Measurements from ENCODE around the gene STIMATE.

The STIMATE gene

DNA sequence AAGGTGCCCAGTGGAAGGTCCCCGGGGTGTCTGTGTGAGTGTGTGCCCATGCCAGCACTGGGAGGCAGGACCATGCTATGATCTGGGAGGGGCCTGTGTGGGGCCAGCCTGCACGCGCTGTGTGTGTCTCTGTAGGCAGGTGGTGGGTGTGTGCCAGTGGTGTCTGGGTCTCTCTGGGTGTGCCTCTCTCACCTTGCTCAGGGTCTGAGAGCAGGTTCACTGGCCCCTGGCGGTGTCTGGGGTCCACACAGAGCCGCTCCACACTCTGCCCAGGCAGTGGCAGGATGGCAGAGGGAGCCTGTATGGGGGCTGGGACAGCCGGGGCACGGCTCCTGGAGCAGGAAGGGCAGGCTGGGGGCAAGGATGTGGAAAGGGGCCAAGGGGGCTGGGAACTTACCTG, 79.5 kb downstream of the STIMATE start:
- peaks cover 15% of the 10 kb centered on the region; the same call in 1 of the 2 replicates for H3K4me1 ChIP-seq (ENCODE audit: insufficient read depth, low read length)
- no peaks in the 10 kb centered on the region for H3K36me3 ChIP-seq (ENCODE audit: insufficient read depth, low read length)
- H3K9me3 ChIP-seq (ENCODE audit: control insufficient read depth, insufficient read depth, low read length): no peaks in the 10 kb centered on the region
- no peak overlapping the region for H3K9ac ChIP-seq (ENCODE audit: low read depth, low read length)

DNA sequence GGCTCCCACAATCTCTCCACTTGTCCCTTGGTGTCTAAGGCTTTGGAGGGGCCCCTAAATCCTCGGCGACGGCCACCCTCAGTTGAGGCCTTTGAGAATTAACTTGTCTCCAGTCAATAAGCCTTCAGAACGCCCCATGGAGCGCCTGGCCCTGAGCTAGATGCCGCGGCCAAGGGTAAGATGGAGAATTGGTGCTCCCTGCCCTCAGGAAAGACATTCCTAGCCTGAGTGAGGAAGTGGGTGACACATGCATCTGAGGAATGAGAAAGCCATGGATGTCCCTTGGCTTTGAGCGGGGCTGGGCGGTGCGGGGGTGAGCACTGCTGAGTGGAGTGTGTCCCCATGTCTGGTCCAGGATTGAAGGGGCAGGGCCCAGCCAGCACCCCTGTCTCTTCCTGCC, 80.1 kb downstream of the STIMATE start:
- no peaks in the 10 kb centered on the region for H3K36me3 ChIP-seq (ENCODE audit: insufficient read depth, low read length)
- H3K9me3 ChIP-seq (ENCODE audit: control insufficient read depth, insufficient read depth, low read length): no peaks in the 10 kb centered on the region
- H3K9ac ChIP-seq (ENCODE audit: low read depth, low read length): no peak overlapping the region
- peaks cover 15% of the 10 kb centered on the region; the same call in 1 of the 2 replicates for H3K4me1 ChIP-seq (ENCODE audit: insufficient read depth, low read length)

DNA sequence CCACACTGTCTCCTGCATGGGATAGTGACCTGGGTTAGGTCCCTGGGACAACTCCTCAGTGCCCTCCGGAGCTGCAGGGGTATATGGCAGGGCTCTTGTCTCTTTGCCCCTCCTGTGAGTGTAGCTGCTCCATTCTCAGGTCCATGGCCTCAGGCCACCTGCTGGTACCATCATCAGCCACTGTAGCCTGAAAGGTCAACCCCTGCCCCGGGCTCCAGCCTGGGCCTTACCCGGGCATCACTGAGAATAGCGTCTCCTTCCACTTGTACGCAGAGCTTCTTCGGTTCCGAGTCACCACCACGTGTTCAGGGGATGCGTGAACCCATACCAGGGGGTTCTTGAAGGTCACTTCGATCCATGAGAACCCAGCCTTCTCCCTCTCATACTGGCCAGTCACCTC, 80.7 kb downstream of the STIMATE start:
- H3K4me1 ChIP-seq (ENCODE audit: insufficient read depth, low read length): peaks cover 15% of the 10 kb centered on the region; the same call in 1 of the 2 replicates
- H3K36me3 ChIP-seq (ENCODE audit: insufficient read depth, low read length): no peaks in the 10 kb centered on the region
- no peak overlapping the region for H3K9ac ChIP-seq (ENCODE audit: low read depth, low read length)
- H3K9me3 ChIP-seq (ENCODE audit: control insufficient read depth, insufficient read depth, low read length): no peaks in the 10 kb centered on the region

DNA sequence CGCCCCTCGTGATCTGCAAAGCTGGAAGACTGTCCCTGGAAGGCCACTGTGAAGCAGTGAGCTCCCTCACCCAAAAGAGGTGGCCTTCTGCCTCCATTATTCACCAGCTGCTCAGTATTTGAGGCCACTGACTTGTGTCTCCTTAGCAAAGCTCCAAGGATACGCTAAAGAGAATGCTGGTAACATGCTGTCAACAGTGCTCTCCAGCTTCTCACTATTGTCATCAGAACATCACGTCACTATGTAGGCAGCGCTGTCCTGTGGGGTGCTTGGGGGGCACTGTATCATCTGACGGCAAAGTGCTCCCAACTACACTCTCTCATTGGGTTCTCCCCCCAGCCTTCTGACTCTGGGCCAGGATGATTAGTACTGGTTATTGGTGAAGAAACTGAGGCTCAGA, 81.1 kb downstream of the STIMATE start:
- H3K9me3 ChIP-seq (ENCODE audit: control insufficient read depth, insufficient read depth, low read length): no peaks in the 10 kb centered on the region
- no peaks in the 10 kb centered on the region for H3K36me3 ChIP-seq (ENCODE audit: insufficient read depth, low read length)
- no peak overlapping the region for H3K9ac ChIP-seq (ENCODE audit: low read depth, low read length)
- peaks cover 15% of the 10 kb centered on the region; the same call in 1 of the 2 replicates for H3K4me1 ChIP-seq (ENCODE audit: insufficient read depth, low read length)

DNA sequence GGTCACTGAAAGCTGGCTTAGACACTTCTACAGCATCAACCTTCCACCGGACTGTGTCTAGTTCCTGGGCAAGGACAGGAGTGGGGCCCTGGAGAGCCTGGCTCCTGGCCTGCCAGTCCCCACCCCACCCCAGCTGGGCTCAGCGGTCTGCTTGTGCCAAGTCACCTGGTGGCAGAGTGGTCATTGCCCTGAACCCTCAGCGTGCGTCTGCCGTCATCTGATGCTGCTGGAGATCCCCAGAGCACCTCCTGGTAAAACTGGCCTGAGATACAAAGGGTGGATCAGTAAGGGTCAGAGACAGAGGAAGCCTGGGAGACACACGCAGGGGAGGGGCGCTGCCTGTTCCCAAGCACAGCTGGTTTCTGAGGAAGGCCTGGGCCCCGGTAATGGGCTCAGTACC, 83.5 kb downstream of the STIMATE start:
- H3K36me3 ChIP-seq (ENCODE audit: insufficient read depth, low read length): no peaks in the 10 kb centered on the region
- peaks cover 6% of the 10 kb centered on the region; the same call in 1 of the 2 replicates for H3K4me1 ChIP-seq (ENCODE audit: insufficient read depth, low read length)
- no peaks in the 10 kb centered on the region for H3K9me3 ChIP-seq (ENCODE audit: control insufficient read depth, insufficient read depth, low read length)
- H3K9ac ChIP-seq (ENCODE audit: low read depth, low read length): no peak overlapping the region

DNA sequence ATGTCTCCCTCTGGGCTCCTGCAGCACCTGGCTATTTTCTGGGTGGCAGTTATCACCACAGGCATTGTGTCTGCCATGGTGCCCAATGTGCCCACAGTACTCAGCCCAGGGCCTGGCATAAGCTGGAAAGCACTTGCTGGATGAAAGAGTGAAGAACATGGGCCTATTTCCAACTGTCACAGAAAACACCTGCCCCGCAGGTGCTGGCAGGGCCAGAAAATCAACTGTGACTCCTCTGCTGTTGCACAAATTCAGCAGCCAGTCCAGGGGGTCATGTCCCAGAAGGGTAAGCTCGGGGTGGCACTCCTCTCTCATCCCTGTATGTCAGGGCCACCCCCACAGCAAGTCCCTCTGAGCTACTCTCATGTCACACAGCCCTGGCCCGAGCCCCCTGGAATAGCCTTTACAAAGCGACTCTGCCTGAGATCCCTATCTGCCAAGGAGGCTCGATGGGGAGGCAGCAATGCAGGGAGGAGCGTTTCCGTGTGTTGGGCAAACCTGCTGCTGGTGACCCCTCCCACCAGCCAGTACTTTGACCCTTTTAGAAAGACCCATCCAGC, 85.8 kb downstream of the STIMATE start:
- Histone ChIP-seq H3K9me3 (ENCODE audit: control insufficient read depth, insufficient read depth, low read length) (no peaks in the 10 kb centered on the region), H3K4me1 (ENCODE audit: insufficient read depth, low read length) (no peaks in the 10 kb centered on the region), H3K9ac (ENCODE audit: low read depth, low read length) (no peak overlapping the region), H3K36me3 (ENCODE audit: insufficient read depth, low read length) (no peaks in the 10 kb centered on the region)

DNA sequence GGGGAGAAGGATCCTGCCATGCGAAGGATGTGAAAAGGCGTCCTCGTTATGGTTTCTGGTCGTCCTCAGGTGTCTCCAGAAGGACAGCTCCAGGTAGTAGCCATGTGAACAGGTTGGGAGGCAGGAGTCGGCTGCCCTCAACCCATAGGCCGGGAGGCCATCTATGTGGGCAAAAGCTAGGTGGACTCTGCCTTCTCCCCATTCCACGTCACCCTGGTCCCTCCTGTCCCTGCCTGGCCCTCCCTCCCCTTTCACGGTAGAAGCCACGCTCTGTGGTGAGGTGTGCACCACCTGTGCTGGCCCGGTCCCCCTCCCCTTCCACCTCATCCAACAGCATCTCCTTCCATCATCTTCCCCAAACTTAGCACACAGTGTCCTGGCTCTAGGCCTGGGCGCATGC, 86.4 kb downstream of the STIMATE start:
- Histone ChIP-seq H3K4me1 (ENCODE audit: insufficient read depth, low read length) (no peaks in the 10 kb centered on the region), H3K9me3 (ENCODE audit: control insufficient read depth, insufficient read depth, low read length) (no peaks in the 10 kb centered on the region), H3K9ac (ENCODE audit: low read depth, low read length) (no peak overlapping the region), H3K36me3 (ENCODE audit: insufficient read depth, low read length) (no peaks in the 10 kb centered on the region)

DNA sequence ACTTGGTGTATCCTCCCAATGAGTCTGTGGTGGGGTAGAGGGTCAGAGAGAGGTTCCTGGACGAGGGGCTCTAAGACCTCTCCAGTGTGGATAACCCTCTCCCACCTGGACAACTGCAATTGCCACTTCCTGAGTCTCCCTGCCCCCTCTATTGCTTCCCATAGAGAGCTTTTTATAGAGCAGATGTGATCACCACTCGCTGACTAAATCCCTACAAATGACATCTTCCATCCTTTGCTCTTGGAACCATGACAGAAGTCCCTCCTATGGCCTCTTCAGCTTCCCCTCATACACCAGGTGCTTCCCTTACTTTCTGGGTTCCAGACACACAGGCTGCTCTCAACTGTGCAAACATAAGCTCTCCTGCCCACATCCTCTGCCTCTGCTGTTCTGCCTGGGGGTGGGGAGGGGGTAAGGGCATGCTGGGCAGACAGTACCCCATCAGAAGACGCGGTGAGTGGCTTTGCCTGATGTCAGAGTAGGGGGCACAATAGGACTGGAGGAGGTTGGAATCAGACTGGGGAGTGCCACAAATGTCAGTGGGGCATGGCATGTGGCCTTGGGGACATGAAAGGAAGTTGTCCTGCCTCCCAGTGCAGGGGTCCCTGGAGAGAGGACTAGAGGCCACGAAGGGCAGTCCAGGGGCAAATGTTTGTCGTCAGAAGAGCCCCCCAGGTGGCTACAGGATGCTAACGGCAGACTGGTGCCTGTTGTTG, 87.5 kb downstream of the STIMATE start:
- H3K4me1 ChIP-seq (ENCODE audit: insufficient read depth, low read length): no peaks in the 10 kb centered on the region
- no peaks in the 10 kb centered on the region for H3K9me3 ChIP-seq (ENCODE audit: control insufficient read depth, insufficient read depth, low read length)
- H3K9ac ChIP-seq (ENCODE audit: low read depth, low read length): no peak overlapping the region
- H3K36me3 ChIP-seq (ENCODE audit: insufficient read depth, low read length): no peaks in the 10 kb centered on the region

DNA sequence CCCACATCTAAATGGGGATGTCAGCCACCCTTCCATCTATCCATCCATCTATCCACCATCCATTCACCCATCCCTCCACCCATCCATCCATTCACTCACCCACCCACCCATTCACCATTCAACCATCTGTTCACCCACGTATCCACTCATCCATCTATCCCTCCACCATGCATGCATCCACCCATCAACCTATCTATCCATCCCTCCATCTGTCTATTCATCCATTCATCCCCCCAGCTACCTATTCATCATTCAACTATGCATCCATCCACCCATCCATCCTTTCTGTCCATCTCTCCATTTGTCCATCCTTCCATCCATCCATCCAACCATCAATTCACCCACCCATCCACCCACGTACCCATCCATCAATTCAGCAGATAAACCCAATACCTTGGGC, 88.2 kb downstream of the STIMATE start:
- no peaks in the 10 kb centered on the region for H3K36me3 ChIP-seq (ENCODE audit: insufficient read depth, low read length)
- H3K9ac ChIP-seq (ENCODE audit: low read depth, low read length): no peak overlapping the region
- no peaks in the 10 kb centered on the region for H3K9me3 ChIP-seq (ENCODE audit: control insufficient read depth, insufficient read depth, low read length)
- no peaks in the 10 kb centered on the region for H3K4me1 ChIP-seq (ENCODE audit: insufficient read depth, low read length)

DNA sequence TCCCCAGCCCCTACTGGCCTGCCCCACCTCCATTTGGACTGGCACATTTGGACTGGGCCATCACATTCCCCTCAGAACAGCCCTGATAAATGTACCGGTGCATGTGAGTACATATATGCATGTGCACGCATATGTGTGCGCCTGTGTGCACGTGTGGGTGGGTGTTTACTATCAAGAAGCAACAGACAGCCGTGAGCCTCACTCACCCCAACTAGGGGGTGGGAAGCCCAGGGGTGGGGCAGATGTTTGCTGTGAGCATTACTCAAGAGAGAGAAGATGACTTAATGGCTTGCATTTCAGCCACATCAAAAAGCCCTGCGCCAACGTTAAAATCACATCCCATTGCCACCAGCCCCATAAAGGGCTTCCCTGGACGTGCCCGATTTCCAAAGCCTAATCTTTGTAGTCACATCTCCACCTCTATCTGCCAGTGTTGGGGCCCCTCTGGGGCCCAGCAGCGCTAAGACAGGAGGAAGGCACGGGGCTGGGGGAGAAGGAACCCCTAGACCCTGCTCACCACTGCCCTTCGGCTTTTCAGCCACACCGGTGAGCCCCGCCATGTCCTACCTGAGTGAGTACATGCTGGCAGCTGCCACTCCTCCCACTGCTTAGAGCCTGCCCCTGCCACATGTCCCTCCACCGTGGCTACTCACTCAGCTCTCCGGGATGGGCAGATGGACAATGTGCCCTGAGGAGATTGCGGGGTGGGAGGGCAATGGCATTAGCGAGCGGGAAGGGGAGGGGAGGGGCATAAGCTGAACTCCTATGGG, 91.9 kb downstream of the STIMATE start:
- H3K36me3 ChIP-seq (ENCODE audit: insufficient read depth, low read length): no peaks in the 10 kb centered on the region
- H3K4me1 ChIP-seq (ENCODE audit: insufficient read depth, low read length): no peaks in the 10 kb centered on the region

DNA sequence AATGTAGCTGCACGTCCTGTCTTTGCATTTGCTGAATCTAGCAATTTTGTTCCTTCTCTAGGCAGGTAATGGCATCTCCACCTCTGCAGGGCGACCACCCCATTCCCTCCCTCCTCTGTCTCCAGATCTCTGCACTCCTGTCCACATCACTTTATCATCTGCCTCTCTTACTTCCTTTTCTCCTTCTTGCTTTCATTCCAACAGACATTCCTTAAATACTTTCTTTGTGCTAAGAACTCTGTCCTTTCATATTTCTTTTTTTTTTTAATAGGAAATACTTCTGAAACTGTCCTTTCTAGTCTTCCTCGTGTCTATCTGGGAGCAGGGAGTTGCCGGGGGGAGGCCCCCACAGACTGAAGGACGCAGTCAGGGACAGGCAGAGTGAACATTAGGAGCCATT, 95.5 kb downstream of the STIMATE start:
- no peaks in the 10 kb centered on the region for H3K36me3 ChIP-seq (ENCODE audit: insufficient read depth, low read length)
- no peaks in the 10 kb centered on the region for H3K4me1 ChIP-seq (ENCODE audit: insufficient read depth, low read length)
- no peak overlapping the region for H3K9ac ChIP-seq (ENCODE audit: low read depth, low read length)
- no peaks in the 10 kb centered on the region for H3K9me3 ChIP-seq (ENCODE audit: control insufficient read depth, insufficient read depth, low read length)

More for the DNA sequence above, 91.9 kb downstream of the STIMATE start:
- H3K9me3 ChIP-seq (ENCODE audit: control insufficient read depth, insufficient read depth, low read length): no peaks in the 10 kb centered on the region
- H3K9ac ChIP-seq (ENCODE audit: low read depth, low read length): no peak overlapping the region

DNA sequence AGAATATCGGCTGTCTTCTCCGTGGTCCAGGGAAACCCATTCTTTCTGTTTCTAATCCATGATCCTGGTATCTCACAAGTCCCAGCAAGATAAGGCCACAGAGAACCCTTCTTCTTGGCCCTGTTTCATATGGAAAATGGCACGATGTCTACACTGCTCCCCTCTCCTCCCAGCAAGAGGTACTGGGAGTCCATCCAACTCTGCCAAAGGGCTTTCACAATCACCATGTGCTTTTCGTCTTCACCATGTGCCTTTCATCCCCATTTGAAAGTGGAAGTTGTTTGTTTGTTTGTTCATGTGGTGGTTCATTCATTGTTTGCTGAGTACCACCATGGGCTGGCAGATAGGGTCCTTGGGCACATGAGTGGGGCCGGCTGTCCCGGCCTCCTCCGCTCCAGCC, 97.3 kb downstream of the STIMATE start:
- H3K36me3 ChIP-seq (ENCODE audit: insufficient read depth, low read length): no peaks in the 10 kb centered on the region
- no peak overlapping the region for H3K9ac ChIP-seq (ENCODE audit: low read depth, low read length)
- no peaks in the 10 kb centered on the region for H3K4me1 ChIP-seq (ENCODE audit: insufficient read depth, low read length)
- H3K9me3 ChIP-seq (ENCODE audit: control insufficient read depth, insufficient read depth, low read length): no peaks in the 10 kb centered on the region

DNA sequence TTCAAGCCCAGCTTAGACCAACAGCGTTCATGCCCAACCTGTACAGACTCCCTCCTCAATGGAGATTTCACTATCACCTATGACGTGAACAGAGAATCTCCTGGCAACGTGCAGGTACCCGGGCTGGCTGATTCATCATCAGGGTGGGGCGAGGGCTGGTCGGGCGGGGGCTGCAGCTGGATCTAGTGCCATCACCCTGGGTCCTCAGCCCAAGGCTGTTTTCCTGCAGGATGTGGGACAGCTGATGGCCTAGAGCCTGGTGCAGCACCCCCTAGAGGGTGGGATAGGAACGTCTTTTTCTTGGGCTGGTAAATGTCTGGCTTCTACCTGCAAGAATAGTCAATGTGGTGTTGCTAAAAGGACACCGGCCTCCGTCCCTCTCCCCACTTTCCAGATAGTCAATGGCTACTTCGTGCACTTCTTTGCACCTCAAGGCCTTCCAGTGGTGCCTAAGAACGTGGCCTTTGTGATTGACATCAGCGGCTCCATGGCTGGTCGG, 98.3 kb downstream of the STIMATE start:
- Histone ChIP-seq H3K9ac (ENCODE audit: low read depth, low read length) (no peak overlapping the region), H3K4me1 (ENCODE audit: insufficient read depth, low read length) (no peaks in the 10 kb centered on the region), H3K36me3 (ENCODE audit: insufficient read depth, low read length) (no peaks in the 10 kb centered on the region), H3K9me3 (ENCODE audit: control insufficient read depth, insufficient read depth, low read length) (no peaks in the 10 kb centered on the region)

DNA sequence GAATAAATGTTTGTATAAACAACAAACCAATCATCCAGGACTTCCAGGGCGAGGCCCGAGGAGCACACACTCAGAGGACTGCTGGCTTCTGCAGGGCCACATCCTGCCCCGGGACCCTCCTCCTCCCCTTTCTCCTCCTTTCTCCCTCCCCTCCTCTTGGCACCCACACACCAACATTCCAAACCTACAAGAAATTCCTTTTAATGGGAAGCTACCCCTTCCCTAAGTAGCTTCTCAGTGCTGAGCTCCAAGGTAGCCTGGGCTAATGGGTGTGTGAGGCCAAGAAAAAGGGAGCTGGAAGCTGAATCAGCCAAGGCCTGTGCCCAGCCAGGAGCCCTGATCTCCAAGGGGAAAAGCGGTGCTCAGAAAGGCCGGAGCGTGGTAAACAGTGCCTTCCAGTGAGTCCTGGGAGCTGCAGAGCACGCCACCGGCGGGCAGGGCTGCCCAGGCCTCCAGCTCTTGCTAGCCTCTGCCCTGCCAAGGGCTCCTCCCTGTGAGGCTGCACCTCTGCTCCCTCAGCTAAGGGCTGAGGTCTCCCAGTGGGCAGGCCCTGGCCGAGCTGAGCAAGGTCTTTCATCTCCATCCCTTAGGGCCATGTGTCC, 98.9 kb downstream of the STIMATE start:
- Histone ChIP-seq H3K4me1 (ENCODE audit: insufficient read depth, low read length) (no peaks in the 10 kb centered on the region), H3K9me3 (ENCODE audit: control insufficient read depth, insufficient read depth, low read length) (no peaks in the 10 kb centered on the region), H3K36me3 (ENCODE audit: insufficient read depth, low read length) (no peaks in the 10 kb centered on the region), H3K9ac (ENCODE audit: low read depth, low read length) (no peak overlapping the region)
